Measurements from ENCODE around the gene RAI14. TPM values are rescaled to one million over a fixed set of nuclear protein-coding genes. Genes with fewer than 3 reads are reported as not detected.
"Not testable (repeated sequence)": the region's sequence is repeated elsewhere in the genome, so short reads cannot be mapped to it uniquely, and the experiment has no call there.

The RAI14 gene
- total RNA-seq, 1 donor from 2014 or later, result 92.7 TPM

GRCh38 chr5:34770486-34770885, 114.4 kb downstream of the RAI14 start:
- Mint-ChIP-seq H3K9me3 (peaks cover 13% of the 10 kb centered on the region), H3K27ac (ENCODE audit: unreplicated experiment) (no peak overlapping the region), H3K36me3 (ENCODE audit: low read depth) (peaks cover 30% of the 10 kb centered on the region), H3K27me3 (ENCODE audit: low read depth) (no peaks in the 10 kb centered on the region), H3K4me1 (peaks cover 35% of the 10 kb centered on the region), H3K4me3 (no peak overlapping the region)
- TF ChIP-seq CTCF (conservative IDR thresholded peaks at IDR 0.05), result no peak
- DNase-seq (ENCODE audit: low read depth, low spot score), result no peak

- Mint-ChIP-seq H3K27ac (ENCODE audit: unreplicated experiment) (peak overlapping the region; percentile 57), H3K4me3 (no peak overlapping the region), H3K9me3 (peaks cover 15% of the 10 kb centered on the region), H3K27me3 (ENCODE audit: low read depth) (no peaks in the 10 kb centered on the region), H3K4me1 (peaks cover 41% of the 10 kb centered on the region), H3K36me3 (ENCODE audit: low read depth) (peaks cover 32% of the 10 kb centered on the region)
- DNase-seq (ENCODE audit: low read depth, low spot score), result no peak
- peak; percentile 32 for TF ChIP-seq CTCF (conservative IDR thresholded peaks at IDR 0.05)
Observed at GRCh38 chr5:34771076-34771475, 114.9 kb downstream of the RAI14 start.

GRCh38 chr5:34772267-34773098, 116.4 kb downstream of the RAI14 start:
- no peak for DNase-seq (ENCODE audit: low read depth, low spot score)
- Mint-ChIP-seq H3K27me3 (ENCODE audit: low read depth) (no peaks in the 10 kb centered on the region), H3K9me3 (peaks cover 13% of the 10 kb centered on the region), H3K4me3 (no peak overlapping the region), H3K36me3 (ENCODE audit: low read depth) (peaks cover 28% of the 10 kb centered on the region), H3K4me1 (peaks cover 37% of the 10 kb centered on the region), H3K27ac (ENCODE audit: unreplicated experiment) (no peak overlapping the region)
- TF ChIP-seq CTCF (conservative IDR thresholded peaks at IDR 0.05), result no peak

- Mint-ChIP-seq H3K9me3 (peaks cover 13% of the 10 kb centered on the region), H3K36me3 (ENCODE audit: low read depth) (peaks cover 28% of the 10 kb centered on the region), H3K27ac (ENCODE audit: unreplicated experiment) (no peak overlapping the region), H3K27me3 (ENCODE audit: low read depth) (no peaks in the 10 kb centered on the region), H3K4me1 (peaks cover 29% of the 10 kb centered on the region), H3K4me3 (no peak overlapping the region)
- TF ChIP-seq CTCF (conservative IDR thresholded peaks at IDR 0.05), result no peak
- no peak for DNase-seq (ENCODE audit: low read depth, low spot score)
Observed at GRCh38 chr5:34774139-34774538, 118.0 kb downstream of the RAI14 start.

GRCh38 chr5:34774678-34775077, 118.5 kb downstream of the RAI14 start:
- DNase-seq (ENCODE audit: low read depth, low spot score); H3K27me3 Mint-ChIP-seq (ENCODE audit: low read depth); H3K27ac Mint-ChIP-seq (ENCODE audit: unreplicated experiment); H3K4me3 Mint-ChIP-seq: not testable (repeated sequence)
- Mint-ChIP-seq H3K9me3 (peaks cover 13% of the 10 kb centered on the region), H3K36me3 (ENCODE audit: low read depth) (peaks cover 32% of the 10 kb centered on the region), H3K4me1 (peaks cover 25% of the 10 kb centered on the region)

GRCh38 chr5:34775886-34776285, 119.8 kb downstream of the RAI14 start:
- Mint-ChIP-seq H3K9me3 (peaks cover 13% of the 10 kb centered on the region), H3K27me3 (ENCODE audit: low read depth) (no peaks in the 10 kb centered on the region), H3K4me3 (no peak overlapping the region), H3K27ac (ENCODE audit: unreplicated experiment) (no peak overlapping the region), H3K4me1 (peaks cover 16% of the 10 kb centered on the region), H3K36me3 (ENCODE audit: low read depth) (peaks cover 28% of the 10 kb centered on the region)
- no peak for TF ChIP-seq CTCF (conservative IDR thresholded peaks at IDR 0.05)
- DNase-seq (ENCODE audit: low read depth, low spot score), result no peak

Data from neural crest cell (in vitro differentiated cells).